NCI-H146 treated with DMSO at 0.1 percent for 48 hours (cell line): ENCODE measurements around the gene UVRAG.

Experiments used
- DNase-seq: peaks from one replicate; lab custom pipeline; 2025; ENCODE audit not compliant: unreplicated experiment; lab: John Stamatoyannopoulos, UW

UVRAG gene

GRCh38 chr11:75814677-75815344 lies at the start of gene UVRAG:
Gene UVRAG, plus strand, starts transcription at chr11:75815210. Its CDS starts 198 bp downstream, at chr11:75815408.
- peak; percentile 98 for DNase-seq

GRCh38 chr11:75766443-75767227 lies 48.4 kb upstream of the UVRAG start:
- no peak for DNase-seq

GRCh38 chr11:75767228-75767572 lies 47.8 kb upstream of the UVRAG start:
- no peak for DNase-seq

GRCh38 chr11:75767793-75768111 lies 47.3 kb upstream of the UVRAG start:
- DNase-seq: no peak

- peak; percentile 77 for DNase-seq
These were observed 46.7 kb upstream of the UVRAG start, which contains the start of gene DGAT2 for GRCh38 chr11:75768112-75768908. Gene DGAT2, plus strand, starts transcription at chr11:75768778. Its CDS starts 214 bp downstream, at chr11:75768992.

GRCh38 chr11:75768909-75769771 lies 45.9 kb upstream of the UVRAG start:
- no peak for DNase-seq

- no peak for DNase-seq
These were observed 44.9 kb upstream of the UVRAG start for GRCh38 chr11:75770102-75770501.

GRCh38 chr11:75771646-75772410 lies 43.2 kb upstream of the UVRAG start:
- DNase-seq: no peak

- no peak for DNase-seq
These were observed 41.2 kb upstream of the UVRAG start for GRCh38 chr11:75773595-75774353.

GRCh38 chr11:75775056-75775455 lies 40.0 kb upstream of the UVRAG start:
- no peak for DNase-seq

GRCh38 chr11:75776546-75776945 lies 38.5 kb upstream of the UVRAG start:
- DNase-seq: no peak

GRCh38 chr11:75777461-75778110 lies 37.4 kb upstream of the UVRAG start:
- DNase-seq: no peak

- DNase-seq: no peak
These were observed 36.0 kb upstream of the UVRAG start for GRCh38 chr11:75778962-75779361.

GRCh38 chr11:75779960-75780359 lies 35.0 kb upstream of the UVRAG start:
- no peak for DNase-seq

- DNase-seq: no peak
These were observed 34.1 kb upstream of the UVRAG start for GRCh38 chr11:75780888-75781287.

- DNase-seq: no peak
These were observed 33.7 kb upstream of the UVRAG start for GRCh38 chr11:75781296-75781695.

- DNase-seq: no peak
These were observed 33.2 kb upstream of the UVRAG start for GRCh38 chr11:75781831-75782230.

- DNase-seq: no peak
These were observed 32.3 kb upstream of the UVRAG start for GRCh38 chr11:75782540-75783263.
